Endodermal cell (in vitro differentiated cells): ENCODE data around the gene ANP32D. TPM values are rescaled to one million over a fixed set of nuclear protein-coding genes. Genes with fewer than 3 reads are reported as not detected.
"Not testable (repeated sequence)": the region's sequence is repeated elsewhere in the genome, so short reads cannot be mapped to it uniquely, and the experiment has no call there.

Experiments
- DNase-seq: peaks from one replicate; pipeline ENCODE4 v3.0.0-alpha.2; 2017
- H3K27ac ChIP-seq: 2 replicates; pipeline ENCODE4 v1.5.1; 2013; ENCODE audit warnings: mild to moderate bottlenecking, low read depth, low read length, moderate library complexity
- H3K27me3 ChIP-seq: 2 replicates; pipeline ENCODE4 v1.6.1; 2013; ENCODE audit warnings: mild to moderate bottlenecking, low read length, moderate library complexity; ENCODE audit not compliant: insufficient read depth, control insufficient read depth, poor library complexity, severe bottlenecking
- H3K36me3 ChIP-seq: 2 replicates; pipeline ENCODE4 v1.7.0; 2013; ENCODE audit warnings: mild to moderate bottlenecking, low read length, moderate library complexity; ENCODE audit not compliant: control insufficient read depth, insufficient read depth
- H3K4me1 ChIP-seq: one replicate; pipeline ENCODE4 v1.7.0; 2013; ENCODE audit warnings: low read length; ENCODE audit not compliant: control insufficient read depth, insufficient read depth
- H3K4me3 ChIP-seq: 2 replicates; pipeline ENCODE4 v1.5.1; 2013; ENCODE audit warnings: mild to moderate bottlenecking, low read length, moderate library complexity
- H3K9ac ChIP-seq: 2 replicates; pipeline ENCODE4 v1.6.1; 2013; ENCODE audit warnings: mild to moderate bottlenecking, low read length, moderate library complexity; ENCODE audit not compliant: poor library complexity, severe bottlenecking; ENCODE audit errors: extremely low read depth
- H3K9me3 ChIP-seq: 2 replicates; pipeline ENCODE4 v1.6.1; 2013; ENCODE audit warnings: mild to moderate bottlenecking, low read length, moderate library complexity; ENCODE audit not compliant: control insufficient read depth
- H3K27ac Mint-ChIP-seq: 2 replicates; pipeline ENCODE4 v1.8.0; 2020; ENCODE audit warnings: mixed read lengths
- H3K27me3 Mint-ChIP-seq: 2 replicates; pipeline ENCODE4 v1.8.0; 2021; ENCODE audit warnings: mild to moderate bottlenecking, mixed read lengths; ENCODE audit not compliant: insufficient read depth
- H3K36me3 Mint-ChIP-seq: 2 replicates; pipeline ENCODE4 v1.8.0; 2020; ENCODE audit warnings: low read depth, mixed read lengths
- H3K4me1 Mint-ChIP-seq: 2 replicates; pipeline ENCODE4 v1.8.0; 2020; ENCODE audit warnings: mixed read lengths
- H3K4me3 Mint-ChIP-seq: 2 replicates; pipeline ENCODE4 v1.8.0; 2020; ENCODE audit warnings: mild to moderate bottlenecking, moderate library complexity, mixed read lengths
- H3K9me3 Mint-ChIP-seq: 2 replicates; pipeline ENCODE4 v1.8.0; 2020; ENCODE audit warnings: mild to moderate bottlenecking, mixed read lengths
- CTCF ChIP-seq: fragments of 200-600 bp; sonication (generic); conservative IDR thresholded peaks from 2 replicates; pipeline ENCODE4 v1.5.0; 2021; ENCODE audit warnings: antibody characterized with exemption, mild to moderate bottlenecking
- WGBS, 2 experiments: methylation state at CpG; one replicate each; pipeline versions ENCODE4 v1.1.5 to v1.1.7; 2013; ENCODE audit warnings: missing lambda C conversion rate in 2 of 2, mixed read lengths in 1 of 2; ENCODE audit not compliant: insufficient coverage in 1 of 2, insufficient read length in 1 of 2; 5-methylcytosine and 5-hydroxymethylcytosine counted together
- total RNA-seq, 2 donors: library from RNA; stranded (reverse); fragmentation: NEBNext Ultra II Directional in 1 of 2; extraction: Animal tissue kit (Norgen Biotek cat#: 25700) in 1 of 2; gene quantifications; 2 replicates in 1 of 2; 3 replicates in 1 of 2; pipeline ENCODE4 v1.2.1, GENCODE V29; 2021

Gene ANP32D
- total RNA-seq, 2 donors from 2014 or later = not detected

GRCh38 chr12:48514728-48515127 lies 42.4 kb downstream of the ANP32D start:
- TF ChIP-seq CTCF = no peak
- H3K27me3 Mint-ChIP-seq = no peaks in the 10 kb centered on the region
- no peak overlapping the region for H3K27ac Mint-ChIP-seq
- H3K4me3 Mint-ChIP-seq = no peak overlapping the region
- H3K36me3 Mint-ChIP-seq = no peaks in the 10 kb centered on the region
- H3K9me3 Mint-ChIP-seq = peaks cover 61% of the 10 kb centered on the region
- Histone ChIP-seq H3K36me3 (no peaks in the 10 kb centered on the region), H3K9me3 (peaks cover 18% of the 10 kb centered on the region), H3K4me3 (no peak overlapping the region), H3K4me1 (no peaks in the 10 kb centered on the region), H3K27ac (no peak overlapping the region), H3K27me3 (no peaks in the 10 kb centered on the region), H3K9ac (no peak overlapping the region)
- 80% methylated on average over 1 of the region's 1 CpG; no CpG with 5 or more reads in 1 of the 2 experiments for WGBS, 2 experiments
- no peak for DNase-seq
- H3K4me1 Mint-ChIP-seq = no peaks in the 10 kb centered on the region

GRCh38 chr12:48520381-48520780 lies 48.0 kb downstream of the ANP32D start:
- not testable (repeated sequence) for H3K4me1 Mint-ChIP-seq, H3K36me3 ChIP-seq, H3K9ac ChIP-seq, H3K27me3 Mint-ChIP-seq, H3K4me3 ChIP-seq, H3K27me3 ChIP-seq, H3K9me3 ChIP-seq, H3K27ac Mint-ChIP-seq, H3K36me3 Mint-ChIP-seq, H3K4me3 Mint-ChIP-seq, H3K4me1 ChIP-seq, H3K27ac ChIP-seq, DNase-seq
- H3K9me3 Mint-ChIP-seq = peaks cover 22% of the 10 kb centered on the region
- WGBS, 2 experiments = 87 to 96% methylated on average over 5 to 22 of the region's 24 CpGs

Other genes with a start within 250 kb of the ANP32D start
- gene ZNF641, start 121.6 kb upstream of the ANP32D start, total RNA-seq = 10 to 100 TPM in 1 of 2 donors, 1 to 10 TPM in 1; 9.4 to 12.5 TPM
- gene C12orf54, start 9.9 kb downstream of the ANP32D start, total RNA-seq = not detected
- not detected for gene OR8S1, start 53.1 kb downstream of the ANP32D start, total RNA-seq
- not detected for gene LALBA, start 97.5 kb downstream of the ANP32D start, total RNA-seq
- gene KANSL2, start 209.7 kb downstream of the ANP32D start, total RNA-seq = 10 to 100 TPM; 39.6 to 41.5 TPM
- 10 to 100 TPM; 43.0 to 54.0 TPM for gene CCNT1, start 244.1 kb downstream of the ANP32D start, total RNA-seq